ENCODE results near the gene KYAT1. TPM values are rescaled to one million over a fixed set of nuclear protein-coding genes. Genes with fewer than 3 reads are reported as not detected.

KYAT1 gene
- total RNA-seq, 1 experiment from 2014 or later, result 34.1 TPM

DNA sequence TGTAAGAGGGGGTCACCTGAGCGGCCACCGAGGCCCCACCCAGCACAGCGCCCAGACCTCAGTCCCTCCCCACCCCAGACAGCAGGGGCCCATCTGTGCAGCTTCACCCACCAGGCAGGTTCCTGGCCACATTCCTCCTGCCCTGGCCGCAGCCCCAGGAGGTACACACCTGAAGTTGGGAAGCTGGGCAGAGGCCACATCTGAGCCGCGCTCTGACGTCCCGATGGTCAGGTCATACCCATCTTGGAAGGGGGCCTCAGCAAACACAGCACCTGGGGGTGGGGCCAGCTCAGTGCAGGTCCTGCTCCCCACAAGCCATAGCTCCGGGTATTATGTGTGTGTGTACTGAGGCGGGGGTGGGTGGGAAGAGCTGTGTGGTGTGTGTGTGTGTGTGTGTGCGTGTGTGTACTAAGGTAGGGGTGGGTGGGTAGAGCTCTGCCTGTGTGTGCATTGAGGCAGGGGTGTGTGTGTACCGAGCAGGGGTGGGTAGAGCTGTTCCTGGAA, 57.8 kb downstream of the KYAT1 start:
- no peak for DNase-seq (ENCODE audit: low spot score)
- TF ChIP-seq, protein P1, sequence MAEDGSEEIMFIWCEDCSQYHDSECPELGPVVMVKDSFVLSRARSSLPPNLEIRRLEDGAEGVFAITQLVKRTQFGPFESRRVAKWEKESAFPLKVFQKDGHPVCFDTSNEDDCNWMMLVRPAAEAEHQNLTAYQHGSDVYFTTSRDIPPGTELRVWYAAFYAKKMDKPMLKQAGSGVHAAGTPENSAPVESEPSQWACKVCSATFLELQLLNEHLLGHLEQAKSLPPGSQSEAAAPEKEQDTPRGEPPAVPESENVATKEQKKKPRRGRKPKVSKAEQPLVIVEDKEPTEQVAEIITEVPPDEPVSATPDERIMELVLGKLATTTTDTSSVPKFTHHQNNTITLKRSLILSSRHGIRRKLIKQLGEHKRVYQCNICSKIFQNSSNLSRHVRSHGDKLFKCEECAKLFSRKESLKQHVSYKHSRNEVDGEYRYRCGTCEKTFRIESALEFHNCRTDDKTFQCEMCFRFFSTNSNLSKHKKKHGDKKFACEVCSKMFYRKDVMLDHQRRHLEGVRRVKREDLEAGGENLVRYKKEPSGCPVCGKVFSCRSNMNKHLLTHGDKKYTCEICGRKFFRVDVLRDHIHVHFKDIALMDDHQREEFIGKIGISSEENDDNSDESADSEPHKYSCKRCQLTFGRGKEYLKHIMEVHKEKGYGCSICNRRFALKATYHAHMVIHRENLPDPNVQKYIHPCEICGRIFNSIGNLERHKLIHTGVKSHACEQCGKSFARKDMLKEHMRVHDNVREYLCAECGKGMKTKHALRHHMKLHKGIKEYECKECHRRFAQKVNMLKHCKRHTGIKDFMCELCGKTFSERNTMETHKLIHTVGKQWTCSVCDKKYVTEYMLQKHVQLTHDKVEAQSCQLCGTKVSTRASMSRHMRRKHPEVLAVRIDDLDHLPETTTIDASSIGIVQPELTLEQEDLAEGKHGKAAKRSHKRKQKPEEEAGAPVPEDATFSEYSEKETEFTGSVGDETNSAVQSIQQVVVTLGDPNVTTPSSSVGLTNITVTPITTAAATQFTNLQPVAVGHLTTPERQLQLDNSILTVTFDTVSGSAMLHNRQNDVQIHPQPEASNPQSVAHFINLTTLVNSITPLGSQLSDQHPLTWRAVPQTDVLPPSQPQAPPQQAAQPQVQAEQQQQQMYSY (CRISPR knock-in tag; IDR thresholded peaks at IDR 0.05), result no peak
- TF ChIP-seq, protein P2, sequence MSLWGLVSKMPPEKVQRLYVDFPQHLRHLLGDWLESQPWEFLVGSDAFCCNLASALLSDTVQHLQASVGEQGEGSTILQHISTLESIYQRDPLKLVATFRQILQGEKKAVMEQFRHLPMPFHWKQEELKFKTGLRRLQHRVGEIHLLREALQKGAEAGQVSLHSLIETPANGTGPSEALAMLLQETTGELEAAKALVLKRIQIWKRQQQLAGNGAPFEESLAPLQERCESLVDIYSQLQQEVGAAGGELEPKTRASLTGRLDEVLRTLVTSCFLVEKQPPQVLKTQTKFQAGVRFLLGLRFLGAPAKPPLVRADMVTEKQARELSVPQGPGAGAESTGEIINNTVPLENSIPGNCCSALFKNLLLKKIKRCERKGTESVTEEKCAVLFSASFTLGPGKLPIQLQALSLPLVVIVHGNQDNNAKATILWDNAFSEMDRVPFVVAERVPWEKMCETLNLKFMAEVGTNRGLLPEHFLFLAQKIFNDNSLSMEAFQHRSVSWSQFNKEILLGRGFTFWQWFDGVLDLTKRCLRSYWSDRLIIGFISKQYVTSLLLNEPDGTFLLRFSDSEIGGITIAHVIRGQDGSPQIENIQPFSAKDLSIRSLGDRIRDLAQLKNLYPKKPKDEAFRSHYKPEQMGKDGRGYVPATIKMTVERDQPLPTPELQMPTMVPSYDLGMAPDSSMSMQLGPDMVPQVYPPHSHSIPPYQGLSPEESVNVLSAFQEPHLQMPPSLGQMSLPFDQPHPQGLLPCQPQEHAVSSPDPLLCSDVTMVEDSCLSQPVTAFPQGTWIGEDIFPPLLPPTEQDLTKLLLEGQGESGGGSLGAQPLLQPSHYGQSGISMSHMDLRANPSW (CRISPR knock-in tag; conservative IDR thresholded peaks at IDR 0.05; ENCODE audit: low read depth), result no peak
- TF ChIP-seq NFYB (CRISPR knock-in tag; conservative IDR thresholded peaks at IDR 0.05; ENCODE audit: low read depth), result no peak
- TF ChIP-seq, protein P3, sequence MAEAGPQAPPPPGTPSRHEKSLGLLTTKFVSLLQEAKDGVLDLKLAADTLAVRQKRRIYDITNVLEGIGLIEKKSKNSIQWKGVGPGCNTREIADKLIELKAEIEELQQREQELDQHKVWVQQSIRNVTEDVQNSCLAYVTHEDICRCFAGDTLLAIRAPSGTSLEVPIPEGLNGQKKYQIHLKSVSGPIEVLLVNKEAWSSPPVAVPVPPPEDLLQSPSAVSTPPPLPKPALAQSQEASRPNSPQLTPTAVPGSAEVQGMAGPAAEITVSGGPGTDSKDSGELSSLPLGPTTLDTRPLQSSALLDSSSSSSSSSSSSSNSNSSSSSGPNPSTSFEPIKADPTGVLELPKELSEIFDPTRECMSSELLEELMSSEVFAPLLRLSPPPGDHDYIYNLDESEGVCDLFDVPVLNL (CRISPR knock-in tag; IDR thresholded peaks at IDR 0.05; ENCODE audit: borderline replicate concordance, low read depth), result no peak
- TF ChIP-seq, protein P4, sequence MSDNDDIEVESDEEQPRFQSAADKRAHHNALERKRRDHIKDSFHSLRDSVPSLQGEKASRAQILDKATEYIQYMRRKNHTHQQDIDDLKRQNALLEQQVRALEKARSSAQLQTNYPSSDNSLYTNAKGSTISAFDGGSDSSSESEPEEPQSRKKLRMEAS (CRISPR knock-in tag; IDR thresholded peaks at IDR 0.05), result no peak
- TF ChIP-seq, protein P5, sequence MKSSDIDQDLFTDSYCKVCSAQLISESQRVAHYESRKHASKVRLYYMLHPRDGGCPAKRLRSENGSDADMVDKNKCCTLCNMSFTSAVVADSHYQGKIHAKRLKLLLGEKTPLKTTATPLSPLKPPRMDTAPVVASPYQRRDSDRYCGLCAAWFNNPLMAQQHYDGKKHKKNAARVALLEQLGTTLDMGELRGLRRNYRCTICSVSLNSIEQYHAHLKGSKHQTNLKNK (CRISPR knock-in tag; IDR thresholded peaks at IDR 0.05), result no peak
- no peak for TF ChIP-seq OVOL2 (CRISPR knock-in tag; IDR thresholded peaks at IDR 0.05; ENCODE audit: borderline replicate concordance)
- TF ChIP-seq, protein P6, sequence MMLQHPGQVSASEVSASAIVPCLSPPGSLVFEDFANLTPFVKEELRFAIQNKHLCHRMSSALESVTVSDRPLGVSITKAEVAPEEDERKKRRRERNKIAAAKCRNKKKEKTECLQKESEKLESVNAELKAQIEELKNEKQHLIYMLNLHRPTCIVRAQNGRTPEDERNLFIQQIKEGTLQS (CRISPR knock-in tag; conservative IDR thresholded peaks at IDR 0.05), result no peak
- TF ChIP-seq MXD4 (CRISPR knock-in tag; IDR thresholded peaks at IDR 0.05; ENCODE audit: borderline replicate concordance), result no peak
- no peak for TF ChIP-seq IRF2 (CRISPR knock-in tag; IDR thresholded peaks at IDR 0.05; ENCODE audit: borderline replicate concordance, low read depth)
- TF ChIP-seq, protein P7, sequence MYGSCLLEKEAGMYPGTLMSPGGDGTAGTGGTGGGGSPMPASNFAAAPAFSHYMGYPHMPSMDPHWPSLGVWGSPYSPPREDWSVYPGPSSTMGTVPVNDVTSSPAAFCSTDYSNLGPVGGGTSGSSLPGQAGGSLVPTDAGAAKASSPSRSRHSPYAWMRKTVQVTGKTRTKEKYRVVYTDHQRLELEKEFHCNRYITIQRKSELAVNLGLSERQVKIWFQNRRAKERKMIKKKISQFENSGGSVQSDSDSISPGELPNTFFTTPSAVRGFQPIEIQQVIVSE (CRISPR knock-in tag; IDR thresholded peaks at IDR 0.05; ENCODE audit: borderline replicate concordance), result no peak
- TF ChIP-seq GABPB1 (CRISPR knock-in tag; IDR thresholded peaks at IDR 0.05), result no peak
- TF ChIP-seq, protein P8, sequence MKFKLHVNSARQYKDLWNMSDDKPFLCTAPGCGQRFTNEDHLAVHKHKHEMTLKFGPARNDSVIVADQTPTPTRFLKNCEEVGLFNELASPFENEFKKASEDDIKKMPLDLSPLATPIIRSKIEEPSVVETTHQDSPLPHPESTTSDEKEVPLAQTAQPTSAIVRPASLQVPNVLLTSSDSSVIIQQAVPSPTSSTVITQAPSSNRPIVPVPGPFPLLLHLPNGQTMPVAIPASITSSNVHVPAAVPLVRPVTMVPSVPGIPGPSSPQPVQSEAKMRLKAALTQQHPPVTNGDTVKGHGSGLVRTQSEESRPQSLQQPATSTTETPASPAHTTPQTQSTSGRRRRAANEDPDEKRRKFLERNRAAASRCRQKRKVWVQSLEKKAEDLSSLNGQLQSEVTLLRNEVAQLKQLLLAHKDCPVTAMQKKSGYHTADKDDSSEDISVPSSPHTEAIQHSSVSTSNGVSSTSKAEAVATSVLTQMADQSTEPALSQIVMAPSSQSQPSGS (CRISPR knock-in tag; IDR thresholded peaks at IDR 0.05; ENCODE audit: borderline replicate concordance, low read depth), result no peak
- no peak for TF ChIP-seq CREM (CRISPR knock-in tag; IDR thresholded peaks at IDR 0.05)
- no peak for TF ChIP-seq NR1H2 (CRISPR knock-in tag; IDR thresholded peaks at IDR 0.05)
- TF ChIP-seq ETV6 (CRISPR knock-in tag; IDR thresholded peaks at IDR 0.05), result no peak
- TF ChIP-seq ZNF423 (CRISPR knock-in tag; IDR thresholded peaks at IDR 0.05), result no peak
- TF ChIP-seq RORB (CRISPR knock-in tag; IDR thresholded peaks at IDR 0.05), result no peak
- no peak for TF ChIP-seq ZBTB21 (CRISPR knock-in tag; IDR thresholded peaks at IDR 0.05; ENCODE audit: borderline replicate concordance)
- no peak for ATAC-seq
- Mint-ChIP-seq H3K4me1 (peaks cover 9% of the 10 kb centered on the region), H3K9me3 (no peaks in the 10 kb centered on the region), H3K27ac (no peak overlapping the region), H3K4me3 (no peak overlapping the region), H3K36me3 (peaks cover 54% of the 10 kb centered on the region), H3K27me3 (ENCODE audit: low read depth) (no peaks in the 10 kb centered on the region)
- CTCF ChIA-PET, result no interaction called here
- POLR2A ChIA-PET, result no interaction called here
